GM21381 (cell line): Measurements from ENCODE around the gene ZNF296.

Source experiments
- ATAC-seq: cut with Tn5 transposase; IDR thresholded peaks from one replicate; pipeline ENCODE4 v1.9.1; 2021; ENCODE audit warnings: mild to moderate bottlenecking, moderate library complexity; ENCODE audit not compliant: unreplicated experiment

ZNF296 gene

GRCh38 chr19:45063851-45064801 is 12.2 kb downstream of the ZNF296 start:
- no peak for ATAC-seq

- no peak for ATAC-seq
These were observed 14.3 kb downstream of the ZNF296 start for GRCh38 chr19:45061965-45062364.

DNA sequence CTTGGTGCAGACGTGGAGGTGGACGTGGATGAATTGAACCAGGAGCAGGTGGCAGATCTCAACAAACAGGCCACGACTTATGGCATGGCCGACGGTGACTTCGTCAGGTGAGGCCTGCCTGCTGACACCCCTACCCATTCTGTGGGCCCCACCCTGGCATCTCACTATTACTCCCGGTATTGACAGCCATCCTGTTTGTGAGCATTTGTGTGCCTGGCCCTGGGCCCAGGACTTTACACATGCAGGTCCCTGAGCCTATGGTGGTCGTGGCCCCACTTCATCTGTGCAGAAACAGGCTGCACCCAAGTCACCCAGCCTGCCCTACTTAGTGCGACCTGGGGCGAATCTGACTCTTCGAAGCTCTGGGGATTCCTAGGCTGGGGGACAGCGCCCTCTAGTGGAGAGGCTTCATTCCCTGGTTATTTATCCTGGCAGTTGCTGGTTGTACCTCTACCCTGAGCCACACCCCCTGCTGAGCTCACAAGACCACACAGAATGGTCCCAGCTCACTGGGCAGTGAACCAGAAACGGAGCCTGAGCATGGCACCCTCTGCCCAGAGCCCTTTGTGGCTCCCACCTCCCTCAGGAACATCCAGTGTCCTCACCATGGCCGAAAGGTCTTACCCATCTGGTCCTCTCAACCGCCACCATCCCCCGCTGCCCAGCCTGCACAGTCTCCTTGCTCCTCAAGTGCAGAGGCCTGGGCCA is 16.9 kb downstream of the ZNF296 start:
- ATAC-seq, result no peak

GRCh38 chr19:45058622-45059159 is 17.6 kb downstream of the ZNF296 start:
- no peak for ATAC-seq

- ATAC-seq, result no peak
These were observed 18.8 kb downstream of the ZNF296 start for GRCh38 chr19:45057444-45057843.

DNA sequence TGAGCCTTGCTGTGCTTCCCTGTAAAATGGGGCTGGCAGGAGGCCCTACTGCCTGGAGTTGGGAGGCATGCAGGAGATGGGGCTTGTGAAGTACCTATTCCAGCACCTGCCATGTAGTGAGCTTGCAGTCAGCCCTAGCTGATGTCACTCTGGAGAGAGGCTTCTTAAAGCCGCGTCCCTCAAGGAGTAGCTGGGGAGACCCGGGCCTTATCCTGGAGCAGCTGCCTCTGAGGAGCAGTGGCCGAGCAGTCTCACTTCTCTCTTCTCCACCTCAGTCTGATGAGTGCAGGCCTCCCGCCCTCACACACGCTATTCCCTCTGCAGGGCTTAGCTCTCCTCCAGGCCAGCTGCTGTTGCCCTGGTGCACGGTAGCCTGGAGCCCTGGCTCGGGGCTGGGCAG is 19.4 kb downstream of the ZNF296 start:
- no peak for ATAC-seq

DNA sequence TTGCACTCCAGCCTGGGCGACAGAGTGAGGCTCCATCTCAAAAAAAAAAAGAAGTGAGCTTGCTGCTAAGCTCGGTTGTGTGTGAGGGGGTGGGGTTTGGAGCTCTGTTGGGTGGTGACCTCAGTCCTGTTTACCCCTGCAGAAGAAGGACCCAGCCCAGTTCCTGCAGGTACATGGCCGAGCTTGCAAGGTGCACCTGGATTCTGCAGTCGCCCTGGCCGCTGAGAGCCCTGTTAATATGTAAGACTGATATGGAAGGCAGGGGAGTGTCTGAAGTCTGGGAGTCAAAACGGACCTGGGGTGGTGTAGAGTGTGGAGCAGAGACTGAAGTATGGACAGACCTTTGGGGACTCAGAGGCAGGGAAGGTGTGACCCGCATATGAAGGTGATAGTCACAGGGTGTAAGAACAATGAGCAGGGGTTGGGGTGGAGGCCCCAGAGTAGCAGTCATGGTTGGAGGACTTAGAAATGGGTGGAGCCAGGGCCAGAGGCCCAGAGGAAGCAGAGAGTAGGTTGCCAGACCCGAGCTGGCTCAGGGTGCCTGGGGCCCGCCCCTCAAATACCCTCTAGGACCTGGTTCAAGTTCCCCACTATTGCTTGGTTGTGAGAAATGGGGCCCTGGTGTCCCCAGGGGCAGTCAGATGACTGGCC is 24.2 kb downstream of the ZNF296 start:
- no peak for ATAC-seq

DNA sequence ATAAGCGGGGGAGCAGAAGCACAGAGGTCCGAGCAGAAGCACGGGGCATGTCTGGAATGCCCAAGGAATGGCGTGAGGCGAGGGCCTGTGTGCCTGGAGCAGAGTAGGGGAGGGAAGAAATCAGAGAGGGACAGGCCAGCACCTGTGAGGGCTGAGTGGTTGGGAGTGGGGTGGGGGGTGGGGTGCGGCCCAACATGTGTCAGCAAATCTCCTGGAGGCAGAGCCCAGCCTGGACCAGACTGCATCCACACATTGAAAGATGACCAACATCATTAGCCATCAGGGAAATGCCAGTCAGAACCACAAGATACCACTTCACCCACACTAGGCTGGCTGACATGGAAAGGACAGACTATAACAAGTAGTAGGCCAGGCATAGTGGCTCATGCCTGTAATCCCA is 26.2 kb downstream of the ZNF296 start:
- no peak for ATAC-seq

- no peak for ATAC-seq
These were observed 27.1 kb downstream of the ZNF296 start for GRCh38 chr19:45049073-45049736.

DNA sequence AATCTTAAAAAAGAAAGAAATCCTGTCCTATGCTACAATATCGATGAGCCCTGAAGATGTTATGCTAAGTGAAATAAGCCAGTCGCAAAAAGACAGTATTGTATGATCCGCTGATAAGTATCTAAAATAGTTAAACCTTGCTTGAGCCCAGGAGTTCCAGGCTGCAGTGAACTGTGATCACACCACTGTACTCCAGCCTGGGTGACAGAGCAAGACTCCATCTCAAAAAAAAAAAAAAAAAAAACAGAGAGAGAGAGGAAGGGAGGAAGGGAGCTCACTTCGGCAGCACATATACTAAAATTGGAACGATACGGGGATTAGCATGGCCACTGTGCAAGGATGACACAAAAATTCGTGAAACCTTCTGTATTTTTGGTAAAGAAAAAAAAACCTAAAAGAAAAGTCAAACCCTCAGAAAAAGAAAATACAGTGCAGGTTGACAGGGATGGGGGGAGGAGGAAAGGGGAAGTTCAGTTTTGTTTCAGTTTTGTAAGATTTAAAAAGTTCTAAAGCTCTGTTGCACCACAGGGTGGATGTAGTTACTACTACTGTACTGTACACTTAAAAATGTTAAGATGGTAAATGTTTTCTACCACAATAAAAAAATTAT is 29.0 kb downstream of the ZNF296 start:
- no peak for ATAC-seq

GRCh38 chr19:45046355-45046754 is 29.9 kb downstream of the ZNF296 start:
- ATAC-seq, result no peak

DNA sequence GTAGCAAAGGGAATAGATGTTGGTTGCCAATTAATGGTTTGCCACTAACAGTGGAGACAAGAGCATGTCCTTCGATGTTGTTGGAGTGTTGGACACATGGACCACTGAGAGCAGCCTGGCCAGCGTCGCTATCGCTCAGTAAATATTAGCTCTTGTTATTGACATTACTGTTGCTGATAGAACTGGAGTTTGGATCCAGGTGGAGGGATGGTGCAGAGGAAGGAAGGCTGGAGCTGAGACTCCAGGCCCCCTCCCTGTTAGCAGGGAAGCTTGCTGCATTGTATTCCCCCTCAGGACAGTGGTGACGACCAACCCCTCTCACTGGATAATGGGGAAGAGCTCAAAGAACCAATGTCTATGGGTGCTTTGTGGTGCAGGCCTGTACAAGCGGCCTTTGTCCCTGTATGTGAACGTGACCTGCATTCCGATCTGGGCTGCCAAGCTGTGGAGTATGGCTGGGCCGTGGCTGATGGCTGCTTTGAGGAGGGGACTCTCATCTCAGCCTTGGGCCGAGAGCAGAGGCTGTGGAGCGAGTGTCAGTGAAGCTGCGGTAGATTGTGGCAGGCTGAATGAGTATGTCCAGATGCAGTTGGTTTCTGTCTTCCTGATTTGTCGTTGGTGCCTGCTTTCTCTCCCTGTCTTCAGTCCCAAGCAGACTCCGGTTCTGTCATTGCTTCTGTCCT is 30.5 kb downstream of the ZNF296 start:
- ATAC-seq, result no peak

- no peak for ATAC-seq
These were observed 35.2 kb downstream of the ZNF296 start for GRCh38 chr19:45041125-45041524.

GRCh38 chr19:45040059-45040771 is 36.1 kb downstream of the ZNF296 start:
- no peak for ATAC-seq

DNA sequence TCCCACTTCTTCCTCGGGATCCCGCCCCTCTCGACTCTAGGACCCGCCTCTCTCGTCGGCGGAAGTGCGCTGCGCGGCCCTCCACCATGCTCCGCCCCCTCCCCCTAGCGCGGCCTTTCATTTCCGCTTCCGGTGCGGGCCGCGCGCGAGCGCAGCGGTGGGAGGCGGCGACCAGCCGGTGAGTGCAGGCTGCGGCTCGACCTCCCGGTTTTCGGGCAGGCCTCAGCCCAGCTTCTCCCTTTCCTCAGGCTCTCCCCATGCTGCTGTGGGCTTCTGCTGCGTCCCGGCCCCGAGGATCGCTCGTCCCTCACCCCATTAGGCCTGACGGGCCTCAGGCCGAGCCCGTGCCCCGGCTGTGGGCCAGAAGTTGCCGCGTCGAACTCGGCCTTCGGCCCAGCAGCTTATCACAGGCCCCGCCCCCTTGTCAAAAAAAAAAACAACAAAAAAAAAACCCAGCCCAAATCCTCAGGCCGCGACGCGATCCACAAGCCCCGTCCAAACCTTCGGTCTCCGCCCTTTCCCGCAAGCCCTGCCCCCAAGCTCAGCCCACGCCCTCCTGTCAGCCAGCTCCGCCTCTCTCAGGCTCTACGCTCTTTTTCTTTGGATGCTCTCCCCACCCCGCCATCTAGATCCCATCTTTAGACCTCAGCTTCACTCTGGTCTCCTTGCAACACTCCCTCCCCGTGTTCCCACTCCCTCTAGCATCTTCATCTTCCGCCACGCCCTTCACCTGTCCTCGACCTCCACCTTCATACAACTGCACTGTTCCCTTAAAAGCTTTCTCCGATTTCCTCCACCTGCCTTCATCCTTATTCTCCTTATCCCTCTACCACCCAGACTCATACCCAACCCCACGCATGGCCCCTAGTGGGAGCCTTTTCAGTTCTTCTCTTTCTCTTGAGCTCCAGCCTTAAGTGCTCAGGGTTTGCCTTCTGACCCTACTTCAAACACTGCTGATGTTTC is 37.1 kb downstream of the ZNF296 start, which contains the start of gene CLASRP:
TSS of gene CLASRP (plus strand) at position 115 of the 963 bp plus-strand sequence. CDS start 1,168 bp downstream, outside the sequence.
- peak; percentile 86 for ATAC-seq

- no peak for ATAC-seq
These were observed 38.7 kb downstream of the ZNF296 start for GRCh38 chr19:45037393-45038169.

DNA sequence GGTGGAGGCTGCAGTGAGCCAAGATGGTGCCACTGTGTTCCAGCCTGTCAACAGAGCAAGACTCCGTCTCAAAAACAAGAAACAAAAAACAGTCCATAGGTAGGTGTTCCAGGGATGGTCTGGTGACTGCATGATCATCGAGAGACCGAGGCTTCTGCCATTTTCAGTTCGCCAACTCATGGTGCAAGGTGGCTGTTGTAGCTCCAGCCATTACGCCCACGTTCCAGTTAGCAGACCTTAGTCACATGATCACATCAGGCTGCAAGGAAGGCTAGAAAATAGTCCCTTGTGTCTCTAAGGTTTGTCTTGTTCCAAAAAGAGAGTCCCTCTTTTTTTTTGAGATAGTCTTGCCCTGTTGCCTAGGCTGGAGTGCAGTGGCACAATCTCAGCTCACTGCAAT is 40.5 kb downstream of the ZNF296 start:
- no peak for ATAC-seq
